ENCODE measurements around the gene DUSP6.

Gene DUSP6

GRCh38 chr12:89327486-89328094 is 24.7 kb downstream of the DUSP6 start:
- DNase-seq = no peak

- DNase-seq = no peak
Measured at GRCh38 chr12:89326239-89327040, 25.9 kb downstream of the DUSP6 start.

DNA sequence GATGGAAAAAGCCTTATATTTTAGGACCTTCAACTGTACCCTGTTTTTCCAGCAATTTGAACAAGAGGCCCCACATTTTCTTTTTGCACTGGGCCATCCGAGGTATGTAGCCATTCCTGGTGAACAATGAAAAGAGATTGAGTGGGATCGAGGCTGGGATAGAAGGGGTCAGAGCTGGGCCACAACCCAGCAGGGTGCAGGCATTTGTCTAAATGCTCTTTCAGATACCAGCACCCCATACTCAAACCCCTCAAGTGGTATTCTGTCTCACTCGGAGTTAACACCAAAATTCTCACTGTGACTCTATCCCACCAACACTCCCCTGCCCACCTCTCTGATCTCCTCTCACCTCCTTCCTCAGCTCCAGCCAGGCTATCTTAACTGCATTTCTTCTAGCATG is 26.8 kb downstream of the DUSP6 start:
- DNase-seq = no peak

GRCh38 chr12:89324437-89324836 is 27.9 kb downstream of the DUSP6 start:
- DNase-seq = no peak

- no peak for DNase-seq
Measured at GRCh38 chr12:89323568-89324218, 28.6 kb downstream of the DUSP6 start.

- DNase-seq = no peak
Measured at GRCh38 chr12:89320735-89321134, 31.6 kb downstream of the DUSP6 start.

GRCh38 chr12:89319606-89320005 is 32.7 kb downstream of the DUSP6 start:
- no peak for DNase-seq

GRCh38 chr12:89319122-89319521 is 33.2 kb downstream of the DUSP6 start:
- DNase-seq = no peak

DNA sequence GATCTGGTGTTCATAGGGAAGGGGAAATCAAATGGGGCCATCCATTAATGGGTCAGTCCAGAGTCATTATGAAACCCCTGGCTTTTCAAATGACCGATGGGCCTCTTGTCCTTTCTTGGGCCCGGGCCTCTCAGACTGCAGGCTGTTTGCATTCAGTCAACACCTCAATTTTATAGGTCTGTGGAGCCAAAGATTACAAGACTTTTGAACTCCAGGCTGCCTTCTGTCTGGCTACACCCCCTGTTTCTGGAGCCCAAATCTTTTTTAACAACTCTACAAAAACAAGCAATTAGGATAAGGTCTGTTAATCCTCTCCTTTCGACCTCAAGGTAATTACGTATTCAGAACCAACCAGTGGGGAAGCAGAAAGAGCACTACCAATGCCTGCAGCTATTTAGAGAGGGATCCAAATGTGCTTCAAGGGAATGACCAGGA is 35.6 kb downstream of the DUSP6 start:
- no peak for DNase-seq

DNA sequence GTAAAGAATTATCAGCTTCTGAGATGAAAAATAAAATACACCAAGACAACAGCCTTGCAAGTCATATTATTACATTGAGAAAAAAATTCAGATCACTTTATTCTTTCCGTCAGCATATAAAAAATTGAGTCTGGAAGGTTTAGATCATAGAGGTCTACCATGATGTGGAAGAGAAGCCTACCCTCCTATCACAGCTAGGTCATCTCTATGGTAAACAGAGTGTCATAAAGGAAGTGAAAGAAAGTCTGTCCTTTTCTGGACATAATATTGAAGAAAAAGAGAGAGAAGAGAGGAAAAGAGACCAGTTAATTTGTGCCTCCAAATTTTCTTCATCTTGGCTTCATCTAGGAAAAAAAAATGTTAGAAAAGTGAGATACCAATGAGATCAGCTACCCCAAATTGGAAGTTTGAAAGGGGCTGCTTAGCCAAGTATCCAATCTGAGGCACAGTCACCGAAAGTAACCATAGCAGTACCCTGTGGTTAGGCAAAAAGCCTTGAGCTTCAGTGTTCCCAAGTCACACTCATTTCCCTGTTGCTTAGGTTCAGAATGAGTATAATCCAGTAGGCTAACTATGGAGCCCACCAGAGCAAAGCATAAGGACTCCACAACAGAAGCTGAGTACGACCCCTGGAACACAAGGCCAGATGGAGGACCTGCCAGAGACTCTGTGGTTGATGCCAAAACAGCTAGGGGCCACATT is 38.1 kb downstream of the DUSP6 start:
- no peak for DNase-seq

- no peak for DNase-seq
Measured at GRCh38 chr12:89311703-89312293, 40.5 kb downstream of the DUSP6 start.

GRCh38 chr12:89309815-89310214 is 42.5 kb downstream of the DUSP6 start:
- no peak for DNase-seq

GRCh38 chr12:89309440-89309802 is 42.9 kb downstream of the DUSP6 start:
- DNase-seq = no peak

- DNase-seq = no peak
Measured at GRCh38 chr12:89307474-89308253, 44.6 kb downstream of the DUSP6 start.

DNA sequence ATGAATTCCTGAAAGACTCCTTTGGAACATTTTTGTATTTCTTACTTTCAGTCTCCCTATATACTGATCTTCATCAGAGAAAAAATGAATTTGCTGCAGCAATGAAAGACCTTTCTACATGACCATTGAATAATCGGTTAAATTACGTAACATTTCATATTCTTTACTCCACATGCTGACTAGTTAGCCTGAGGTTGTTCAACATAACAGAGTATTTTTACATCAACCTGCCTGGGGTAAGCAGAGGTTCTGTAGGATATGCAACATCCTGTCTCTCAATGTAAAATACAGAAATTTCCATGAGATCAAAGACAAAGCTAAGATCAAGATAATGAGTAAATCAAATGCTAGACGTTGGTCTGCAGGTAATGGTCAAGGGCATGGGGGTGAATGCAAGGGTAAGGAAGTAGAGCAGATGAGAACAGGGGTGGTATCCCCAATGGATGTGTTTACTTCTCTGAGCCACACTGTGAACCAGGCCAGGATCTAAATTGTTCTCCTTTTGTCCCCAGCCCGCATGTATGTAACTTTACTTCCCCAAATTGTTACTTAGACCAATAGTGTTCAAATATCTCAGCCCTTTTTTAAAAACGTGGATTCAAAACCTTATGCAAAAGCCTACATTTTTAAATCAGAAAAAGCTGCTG is 45.4 kb downstream of the DUSP6 start:
- DNase-seq = no peak

- no peak for DNase-seq
Measured at GRCh38 chr12:89305373-89305772, 46.9 kb downstream of the DUSP6 start.

GRCh38 chr12:89299931-89300330 is 52.4 kb downstream of the DUSP6 start:
- no peak for DNase-seq

- DNase-seq = no peak
Measured at GRCh38 chr12:89299417-89299816, 52.9 kb downstream of the DUSP6 start.

All from NCI-H1048 (cell line).